Measurements from ENCODE around the gene CKB.

DNA sequence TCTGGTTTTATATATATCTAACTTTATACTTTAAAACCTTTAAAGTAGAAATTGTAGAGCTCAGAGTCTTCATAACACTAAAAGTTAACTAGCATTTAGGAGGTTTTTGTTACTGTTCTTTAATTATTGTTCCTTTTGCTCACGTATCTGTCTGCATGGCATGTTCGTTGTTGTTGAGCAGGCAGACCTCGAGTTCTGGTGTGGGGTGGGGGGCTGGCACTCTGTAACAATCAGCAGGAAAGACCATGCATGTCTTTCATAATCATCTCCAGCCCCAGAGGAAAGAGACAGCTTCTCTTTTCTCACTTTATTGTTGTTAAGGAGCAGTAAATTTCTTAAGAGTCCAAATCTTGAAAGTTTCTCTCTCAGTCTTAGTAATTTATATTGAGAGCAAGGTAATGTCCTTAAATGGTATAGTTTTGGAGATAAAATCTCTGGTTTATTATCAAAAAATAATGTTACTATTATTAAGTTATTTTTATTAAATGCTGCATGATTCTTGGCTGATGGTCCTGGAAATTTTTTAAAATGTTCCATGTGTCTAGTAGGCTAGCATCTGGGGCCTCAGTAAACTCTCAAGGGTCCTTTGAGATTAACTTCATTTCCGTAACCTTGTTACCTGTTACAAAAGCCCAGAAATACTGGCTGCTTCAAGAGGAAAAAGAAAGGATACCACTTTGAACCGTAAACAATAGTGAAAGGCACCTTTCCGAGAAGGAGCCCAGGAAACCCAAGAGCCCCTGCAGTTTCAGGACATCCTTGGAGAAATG lies 30.3 kb downstream of the CKB start:
- TF ChIP-seq POLR2A (IDR thresholded peaks at IDR 0.05), result no peak
- TF ChIP-seq, protein P1, sequence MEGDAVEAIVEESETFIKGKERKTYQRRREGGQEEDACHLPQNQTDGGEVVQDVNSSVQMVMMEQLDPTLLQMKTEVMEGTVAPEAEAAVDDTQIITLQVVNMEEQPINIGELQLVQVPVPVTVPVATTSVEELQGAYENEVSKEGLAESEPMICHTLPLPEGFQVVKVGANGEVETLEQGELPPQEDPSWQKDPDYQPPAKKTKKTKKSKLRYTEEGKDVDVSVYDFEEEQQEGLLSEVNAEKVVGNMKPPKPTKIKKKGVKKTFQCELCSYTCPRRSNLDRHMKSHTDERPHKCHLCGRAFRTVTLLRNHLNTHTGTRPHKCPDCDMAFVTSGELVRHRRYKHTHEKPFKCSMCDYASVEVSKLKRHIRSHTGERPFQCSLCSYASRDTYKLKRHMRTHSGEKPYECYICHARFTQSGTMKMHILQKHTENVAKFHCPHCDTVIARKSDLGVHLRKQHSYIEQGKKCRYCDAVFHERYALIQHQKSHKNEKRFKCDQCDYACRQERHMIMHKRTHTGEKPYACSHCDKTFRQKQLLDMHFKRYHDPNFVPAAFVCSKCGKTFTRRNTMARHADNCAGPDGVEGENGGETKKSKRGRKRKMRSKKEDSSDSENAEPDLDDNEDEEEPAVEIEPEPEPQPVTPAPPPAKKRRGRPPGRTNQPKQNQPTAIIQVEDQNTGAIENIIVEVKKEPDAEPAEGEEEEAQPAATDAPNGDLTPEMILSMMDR (IDR thresholded peaks at IDR 0.05 in 8 of 11, conservative IDR thresholded peaks at IDR 0.05 in 3 of 11), result no peak
- no peak for TF ChIP-seq POLR2AphosphoS5 (IDR thresholded peaks at IDR 0.05)
